KMS-11 (cell line): Measurements from ENCODE around the gene FRMD4A.

Source experiments
- H2AFZ ChIP-seq: fragments of 200-600 bp; sonication (generic); 2 replicates; pipeline ENCODE4 v1.6.1; 2016; ENCODE audit warnings: antibody characterized with exemption, mixed run types, low read depth
- H3K27ac ChIP-seq: fragments of 200-600 bp; sonication (generic); 2 replicates; pipeline ENCODE4 v1.6.1; 2016; ENCODE audit warnings: mild to moderate bottlenecking, mixed run types
- H3K27me3 ChIP-seq: fragments of 200-600 bp; sonication (generic); 2 replicates; pipeline ENCODE4 v1.6.1; 2017; ENCODE audit warnings: mild to moderate bottlenecking, low read depth, mixed run types, moderate library complexity; ENCODE audit not compliant: insufficient read depth
- H3K36me3 ChIP-seq: fragments of 200-600 bp; sonication (generic); 2 replicates; pipeline ENCODE4 v1.6.1; 2017; ENCODE audit warnings: mild to moderate bottlenecking, mixed run types; ENCODE audit not compliant: insufficient read depth
- H3K4me1 ChIP-seq: fragments of 200-600 bp; sonication (generic); 2 replicates; pipeline ENCODE4 v1.6.1; 2016; ENCODE audit warnings: mild to moderate bottlenecking, low read depth, mixed run types; ENCODE audit not compliant: poor library complexity, severe bottlenecking
- H3K4me2 ChIP-seq: fragments of 200-600 bp; sonication (generic); 2 replicates; pipeline ENCODE4 v1.7.0; 2016; ENCODE audit warnings: mild to moderate bottlenecking, mixed run types
- H3K4me3 ChIP-seq: fragments of 200-600 bp; sonication (generic); IDR thresholded peaks from 2 replicates; pipeline ENCODE4 v1.6.1; 2017; ENCODE audit warnings: low read depth, low read length, mixed read lengths; ENCODE audit not compliant: insufficient read depth
- H3K79me2 ChIP-seq: fragments of 200-600 bp; sonication (generic); 2 replicates; pipeline ENCODE4 v1.6.1; 2016; ENCODE audit warnings: low read depth, mixed run types; ENCODE audit not compliant: insufficient read depth
- H3K9ac ChIP-seq: fragments of 200-600 bp; sonication (generic); 2 replicates; pipeline ENCODE4 v1.6.1; 2016; ENCODE audit warnings: mild to moderate bottlenecking, mixed run types
- H4K20me1 ChIP-seq: fragments of 200-600 bp; sonication (generic); 2 replicates; pipeline ENCODE4 v1.6.1; 2016; ENCODE audit warnings: mild to moderate bottlenecking, mixed run types; ENCODE audit not compliant: insufficient read depth
- CTCF ChIP-seq: fragments of 200-600 bp; sonication (generic); conservative IDR thresholded peaks from 2 replicates; pipeline ENCODE4 v1.6.1; 2017; ENCODE audit warnings: low read depth, mild to moderate bottlenecking, antibody characterized with exemption, low read length, moderate library complexity, mixed read lengths

The FRMD4A gene

GRCh38 chr10:14134275-14134674 lies 196.4 kb downstream of the FRMD4A start:
- Histone ChIP-seq H3K27me3 (no peaks in the 10 kb centered on the region), H3K36me3 (no peaks in the 10 kb centered on the region), H3K9ac (no peak overlapping the region), H3K4me3 (no peak overlapping the region), H4K20me1 (no peaks in the 10 kb centered on the region), H2AFZ (no peak overlapping the region), H3K4me1 (no peaks in the 10 kb centered on the region), H3K79me2 (no peaks in the 10 kb centered on the region), H3K4me2 (no peak overlapping the region), H3K27ac (no peak overlapping the region)
- no peak for TF ChIP-seq CTCF

- Histone ChIP-seq H3K36me3 (no peaks in the 10 kb centered on the region), H2AFZ (no peak overlapping the region), H3K27me3 (no peaks in the 10 kb centered on the region), H3K27ac (no peak overlapping the region), H3K4me1 (no peaks in the 10 kb centered on the region), H3K4me2 (no peak overlapping the region), H4K20me1 (no peaks in the 10 kb centered on the region), H3K9ac (no peak overlapping the region), H3K79me2 (no peaks in the 10 kb centered on the region), H3K4me3 (no peak overlapping the region)
- TF ChIP-seq CTCF: no peak
Measured at GRCh38 chr10:14131261-14131960, 199.3 kb downstream of the FRMD4A start.

- TF ChIP-seq CTCF: no peak
- Histone ChIP-seq H4K20me1 (no peaks in the 10 kb centered on the region), H3K36me3 (no peaks in the 10 kb centered on the region), H3K79me2 (no peaks in the 10 kb centered on the region), H3K27me3 (no peaks in the 10 kb centered on the region), H3K4me1 (no peaks in the 10 kb centered on the region), H2AFZ (no peak overlapping the region), H3K27ac (no peak overlapping the region), H3K4me2 (no peak overlapping the region), H3K9ac (no peak overlapping the region), H3K4me3 (no peak overlapping the region)
Measured at GRCh38 chr10:14129770-14130169, 201.0 kb downstream of the FRMD4A start.

- no peak overlapping the region for H3K9ac ChIP-seq
- no peaks in the 10 kb centered on the region for H3K36me3 ChIP-seq
- no peak overlapping the region for H3K27ac ChIP-seq
- no peaks in the 10 kb centered on the region for H3K4me1 ChIP-seq
- H2AFZ ChIP-seq: no peak overlapping the region
- no peaks in the 10 kb centered on the region for H4K20me1 ChIP-seq
- no peak for TF ChIP-seq CTCF
- no peak overlapping the region for H3K4me3 ChIP-seq
- no peaks in the 10 kb centered on the region for H3K27me3 ChIP-seq
- no peak overlapping the region for H3K4me2 ChIP-seq
- H3K79me2 ChIP-seq: no peaks in the 10 kb centered on the region
Measured at GRCh38 chr10:14128519-14128918, 202.2 kb downstream of the FRMD4A start.
